HCT116 (cell line): ENCODE measurements around the gene MRPS18A. TPM values are rescaled to one million over a fixed set of nuclear protein-coding genes. Genes with fewer than 3 reads are reported as not detected.

Experiments
- ATAC-seq: fragments of 200-7000 bp; cut with Tn5 transposase; 2 replicates; pipeline ENCODE4 v1.9.1; 2020; ENCODE audit warnings: mild to moderate bottlenecking, moderate library complexity
- BruUV-seq: library from RNA; stranded (reverse); fragments of 400-500 nt; replicated peaks from 2 replicates; lab custom pipeline; 2021; lab: Mats Ljungman, UMichigan
- CTCF ChIA-PET: fragments of 300-600 bp; sonication (Branson Sonifier 250); formaldehyde crosslinking; loops from one replicate; lab custom pipeline; 2021; ENCODE audit warnings: antibody characterized with exemption; lab: Charles Lee
- POLR2A ChIA-PET: fragments of 300-600, 350-600 bp; sonication (Branson Sonifier 250); formaldehyde crosslinking; loops from one replicate; lab custom pipeline; 2021; ENCODE audit warnings: antibody characterized with exemption; lab: Charles Lee
- RAD21 ChIA-PET, 2 experiments: fragments of 300-600 bp; sonication (Branson Sonifier 250); formaldehyde crosslinking; loops; one replicate each; lab custom pipeline; 2023; ENCODE audit warnings: low total read pairs in 2 of 2; ENCODE audit not compliant: uncharacterized antibody in 2 of 2, unreplicated experiment in 2 of 2, low non-redundant PET in 1 of 2; lab: Charles Lee
- DNase-seq: peaks from one replicate; pipeline ENCODE4 v3.0.0-alpha.2; 2010; ENCODE audit warnings: low read depth, low spot score
- H2AFZ ChIP-seq: fragments of 200-600 bp; shearing (Covaris generic), sonication (generic); 2 replicates; pipeline ENCODE4 v1.6.1; 2017; ENCODE audit warnings: low read depth, mixed run types, mixed read lengths, antibody characterized with exemption, low read length; ENCODE audit not compliant: poor library complexity, severe bottlenecking
- H3K27ac ChIP-seq: 2 replicates; pipeline ENCODE4 v1.5.1; 2012; ENCODE audit warnings: low read depth, low read length
- H3K27me3 ChIP-seq: fragments of 200-600 bp; sonication (generic); 2 replicates; pipeline ENCODE4 v1.6.1; 2016; ENCODE audit warnings: mixed run types, low read length, mixed read lengths; ENCODE audit not compliant: insufficient read depth
- H3K36me3 ChIP-seq, 2 experiments: fragments of 200-500 bp in 1 of 2; fragments of 200-600 bp in 1 of 2; sonication (Bioruptor generic) in 1 of 2; sonication (generic) in 1 of 2; 2 replicates each; pipeline versions ENCODE4 v1.5.1 to v1.6.1; 2014 to 2016; ENCODE audit warnings: low read length in 2 of 2, inconsistent platforms in 1 of 2, mixed read lengths in 1 of 2, mixed run types in 1 of 2; ENCODE audit not compliant: insufficient read depth in 2 of 2, control insufficient read depth in 1 of 2
- H3K4me1 ChIP-seq, 2 experiments: fragments of 200-600 bp in 1 of 2; sonication (generic) in 1 of 2; 2 replicates each; pipeline versions ENCODE4 v1.5.1 to v1.6.1; 2012 to 2017; ENCODE audit warnings: low read length in 2 of 2, inconsistent platforms in 1 of 2, mild to moderate bottlenecking in 1 of 2, mixed read lengths in 1 of 2, mixed run types in 1 of 2, moderate library complexity in 1 of 2; ENCODE audit not compliant: insufficient read depth in 2 of 2, control insufficient read depth in 1 of 2
- H3K4me2 ChIP-seq: fragments of 200-600 bp; sonication (generic); 2 replicates; pipeline ENCODE4 v1.6.1; 2017; ENCODE audit warnings: mixed run types, low read length, mixed read lengths
- H3K4me3 ChIP-seq, 2 experiments: fragments of 200-600 bp in 1 of 2; sonication (generic) in 1 of 2; replicated peaks in 1 of 2; 2 replicates each; pipeline ENCODE4 v1.5.1; 2011 to 2016; ENCODE audit warnings: low read length in 2 of 2, control low read depth in 1 of 2, low read depth in 1 of 2, mild to moderate bottlenecking in 1 of 2, mixed read lengths in 1 of 2, mixed run types in 1 of 2
- H3K79me2 ChIP-seq: fragments of 200-600 bp; sonication (generic); 2 replicates; pipeline ENCODE4 v1.6.1; 2017; ENCODE audit warnings: mild to moderate bottlenecking, mixed run types, low read length, moderate library complexity, mixed read lengths; ENCODE audit not compliant: insufficient read depth
- H3K9ac ChIP-seq: fragments of 200-600 bp; sonication (generic); 2 replicates; pipeline ENCODE4 v1.6.1; 2016; ENCODE audit warnings: low read length, mixed read lengths
- H3K9me2 ChIP-seq: fragments of 200-600 bp; sonication (generic), shearing (Covaris generic); 2 replicates; pipeline ENCODE4 v1.6.1; 2017; ENCODE audit warnings: mixed run types, mild to moderate bottlenecking, moderate library complexity; ENCODE audit not compliant: insufficient read depth
- H3K9me3 ChIP-seq, 2 experiments: fragments of 200-500 bp in 1 of 2; fragments of 200-600 bp in 1 of 2; sonication (Bioruptor generic) in 1 of 2; sonication (generic) in 1 of 2; 2 replicates each; pipeline ENCODE4 v1.6.1; 2014 to 2017; ENCODE audit warnings: low read length in 2 of 2, mixed read lengths in 2 of 2, inconsistent platforms in 1 of 2, low read depth in 1 of 2, mild to moderate bottlenecking in 1 of 2, mixed run types in 1 of 2, moderate library complexity in 1 of 2; ENCODE audit not compliant: control insufficient read depth in 1 of 2, insufficient read depth in 1 of 2
- H4K20me1 ChIP-seq: fragments of 200-600 bp; sonication (generic), shearing (Covaris generic); 2 replicates; pipeline ENCODE4 v1.6.1; 2017; ENCODE audit warnings: mixed run types, mild to moderate bottlenecking, moderate library complexity; ENCODE audit not compliant: insufficient read depth
- CEBPB ChIP-seq: IDR thresholded peaks from 2 replicates; pipeline ENCODE4 v1.6.1; 2012; ENCODE audit warnings: low read depth
- CTCF ChIP-seq, 3 experiments: fragments of 200-600 bp in 1 of 3; sonication (generic) in 1 of 3; IDR thresholded peaks in 2 of 3; conservative IDR thresholded peaks in 1 of 3; 2 replicates each; pipeline ENCODE4 v1.5.1; 2012 to 2017; ENCODE audit warnings: low read depth in 2 of 3, low read length in 2 of 3, antibody characterized with exemption in 1 of 3, borderline replicate concordance in 1 of 3, control low read depth in 1 of 3, mild to moderate bottlenecking in 1 of 3, mixed read lengths in 1 of 3, mixed run types in 1 of 3, moderate library complexity in 1 of 3; ENCODE audit not compliant: insufficient read depth in 1 of 3
- EGR1 ChIP-seq: IDR thresholded peaks from 2 replicates; pipeline ENCODE4 v1.6.1; 2012; ENCODE audit warnings: low read depth
- ELF1 ChIP-seq: IDR thresholded peaks from 2 replicates; pipeline ENCODE4 v1.6.1; 2012; ENCODE audit warnings: low read depth, borderline replicate concordance
- EZH2 ChIP-seq: fragments of 200-600 bp; sonication (generic); IDR thresholded peaks from 2 replicates; pipeline ENCODE4 v1.6.1; 2017; ENCODE audit warnings: antibody characterized with exemption, mixed run types
- EZH2phosphoT487 ChIP-seq: fragments of 200-600 bp; IDR thresholded peaks from 2 replicates; pipeline ENCODE4 v1.6.1; 2018; ENCODE audit warnings: antibody characterized with exemption, borderline replicate concordance
- FOSL1 ChIP-seq: IDR thresholded peaks from 2 replicates; pipeline ENCODE4 v1.6.1; 2012; ENCODE audit warnings: low read depth
- REST ChIP-seq: IDR thresholded peaks from 2 replicates; pipeline ENCODE4 v1.6.1; 2012; ENCODE audit warnings: low read depth
- SIN3A ChIP-seq: IDR thresholded peaks from 2 replicates; pipeline ENCODE4 v1.6.1; 2012; ENCODE audit warnings: low read depth
- SRF ChIP-seq: IDR thresholded peaks from 2 replicates; pipeline ENCODE4 v1.6.1; 2012; ENCODE audit warnings: low read depth
- TCF7L2 ChIP-seq: IDR thresholded peaks from 2 replicates; pipeline ENCODE4 v1.7.0; 2011; ENCODE audit warnings: borderline replicate concordance, inconsistent platforms; ENCODE audit not compliant: insufficient read depth, insufficient read length; ENCODE audit errors: extremely low read depth
- ZBTB33 ChIP-seq: IDR thresholded peaks from 2 replicates; pipeline ENCODE4 v1.6.1; 2011; ENCODE audit warnings: mild to moderate bottlenecking, low read length, moderate library complexity; ENCODE audit not compliant: insufficient replicate concordance; ENCODE audit errors: extremely low read depth
- ZFX ChIP-seq: fragments of 450-650 bp; IDR thresholded peaks from 2 replicates; pipeline ENCODE4 v1.6.1; 2017
- intact Hi-C: fragments of 100-400 bp; cut with micrococcal nuclease; formaldehyde crosslinking; loops from 2 replicates; pipeline ENCODE4 v1.10.0; 2022
- total RNA-seq: library from RNA; stranded (reverse); gene quantifications from one replicate; pipeline ENCODE4 v1.2.1, GENCODE V29; 2021; ENCODE audit not compliant: unreplicated experiment

MRPS18A gene
- total RNA-seq, 1 experiment from 2014 or later: 63.0 TPM

GRCh38 chr6:43698584-43699349, 11.2 kb upstream of the MRPS18A start (continued):
- no peak for TF ChIP-seq ZBTB33
- TF ChIP-seq, all 23 proteins: peak for 0

GRCh38 chr6:43697421-43697820, 9.8 kb upstream of the MRPS18A start:
- no peaks in the 10 kb centered on the region for H3K9me2 ChIP-seq
- intact Hi-C loops: no loop called here
- H3K9me3 ChIP-seq: no peaks in the 10 kb centered on the region
- no peaks in the 10 kb centered on the region for H3K27me3 ChIP-seq
- no peak overlapping the region for H3K4me2 ChIP-seq
- no peaks in the 10 kb centered on the region for H3K36me3 ChIP-seq
- peaks cover 24 to 35% of the 10 kb centered on the region in 2 experiments for H3K4me1 ChIP-seq
- no peak overlapping the region for H3K27ac ChIP-seq
- CTCF ChIA-PET: no interaction called here
- no peak overlapping the region for H3K9ac ChIP-seq
- no peak overlapping the region for H3K4me3 ChIP-seq
- H2AFZ ChIP-seq: no peak overlapping the region
- POLR2A ChIA-PET: interaction anchor here (2.5 kb wide), 1 partner anchor 68 kb away, joined by 5 read pairs; the partner anchor contains the start of gene GTPBP2
- no peaks in the 10 kb centered on the region for H3K79me2 ChIP-seq
- RAD21 ChIA-PET: no interaction called here
- no peaks in the 10 kb centered on the region for H4K20me1 ChIP-seq
- BruUV-seq: no TSS peak
- ATAC-seq: no peak
- DNase-seq: no peak
- no peak for TF ChIP-seq ELF1
- no peak for TF ChIP-seq EZH2phosphoT487
- TF ChIP-seq CTCF (IDR thresholded peaks at IDR 0.05 in 2 of 3, conservative IDR thresholded peaks at IDR 0.05 in 1 of 3; ENCODE audit: borderline replicate concordance in 1 of 3, insufficient read depth in 1 of 3, low read depth in 2 of 3, low read length in 2 of 3): no peak
- TF ChIP-seq CEBPB: no peak
- TF ChIP-seq EGR1: no peak
- no peak for TF ChIP-seq SRF
- TF ChIP-seq ZFX: no peak
- no peak for TF ChIP-seq EZH2
- no peak for TF ChIP-seq REST
- TF ChIP-seq FOSL1: no peak
- no peak for TF ChIP-seq SIN3A
- TF ChIP-seq TCF7L2: no peak
- TF ChIP-seq ZBTB33: no peak
